Colonic mucosa (tissue), 4 donors: ENCODE results near the gene GINS2. TPM values are rescaled to one million over a fixed set of nuclear protein-coding genes. Genes with fewer than 3 reads are reported as not detected.
A peak's percentile ranks its signal among the peaks of the same experiment; 100 is the strongest.

Source experiments
- DNase-seq: peaks from one replicate; pipeline ENCODE4 v3.0.0-alpha.2; 2020
- H3K27ac ChIP-seq: fragments of 200-600 bp; one replicate; pipeline ENCODE4 v1.8.0; 2021
- H3K27me3 ChIP-seq: fragments of 200-600 bp; one replicate; pipeline ENCODE4 v1.8.0; 2021
- H3K36me3 ChIP-seq: fragments of 200-600 bp; one replicate; pipeline ENCODE4 v1.8.0; 2021
- H3K4me1 ChIP-seq: fragments of 200-600 bp; one replicate; pipeline ENCODE4 v1.8.0; 2021; ENCODE audit warnings: mild to moderate bottlenecking
- H3K4me3 ChIP-seq: fragments of 200-600 bp; one replicate; pipeline ENCODE4 v1.8.0; 2021
- H3K9ac ChIP-seq, 2 donors: one replicate each; pipeline ENCODE4 v1.7.0; 2013; ENCODE audit warnings: control low read depth in 2 of 2, low read depth in 2 of 2, low read length in 2 of 2
- H3K9me3 ChIP-seq: fragments of 200-600 bp; one replicate; pipeline ENCODE4 v1.8.0; 2021
- intact Hi-C: fragments of 100-400 bp; cut with DNase I; formaldehyde crosslinking; loops from one replicate; pipeline ENCODE4 v1.14.1; 2022
- total RNA-seq, 2 donors: library from RNA; stranded (reverse); fragmentation: NEBNext Ultra II Directional in 1 of 2; extraction: Animal tissue kit (Norgen Biotek cat#: 25700) in 1 of 2; gene quantifications; one replicate each; pipeline ENCODE4 v1.2.1, GENCODE V29; 2021
- TF ChIP-seq, protein P1 (sequence below): fragments of 200-600 bp; IDR thresholded peaks from one replicate; pipeline ENCODE4 v1.8.0; 2022; ENCODE audit warnings: antibody characterized with exemption, mild to moderate bottlenecking
- donor health status: healthy.
- donor health status: DM: no; HTN: no; CAD: no.
- donor health status: DM: no; HTN: no; CAD: no.

The GINS2 gene
- total RNA-seq, 2 donors from 2014 or later: 6.1 to 39.9 TPM

DNA sequence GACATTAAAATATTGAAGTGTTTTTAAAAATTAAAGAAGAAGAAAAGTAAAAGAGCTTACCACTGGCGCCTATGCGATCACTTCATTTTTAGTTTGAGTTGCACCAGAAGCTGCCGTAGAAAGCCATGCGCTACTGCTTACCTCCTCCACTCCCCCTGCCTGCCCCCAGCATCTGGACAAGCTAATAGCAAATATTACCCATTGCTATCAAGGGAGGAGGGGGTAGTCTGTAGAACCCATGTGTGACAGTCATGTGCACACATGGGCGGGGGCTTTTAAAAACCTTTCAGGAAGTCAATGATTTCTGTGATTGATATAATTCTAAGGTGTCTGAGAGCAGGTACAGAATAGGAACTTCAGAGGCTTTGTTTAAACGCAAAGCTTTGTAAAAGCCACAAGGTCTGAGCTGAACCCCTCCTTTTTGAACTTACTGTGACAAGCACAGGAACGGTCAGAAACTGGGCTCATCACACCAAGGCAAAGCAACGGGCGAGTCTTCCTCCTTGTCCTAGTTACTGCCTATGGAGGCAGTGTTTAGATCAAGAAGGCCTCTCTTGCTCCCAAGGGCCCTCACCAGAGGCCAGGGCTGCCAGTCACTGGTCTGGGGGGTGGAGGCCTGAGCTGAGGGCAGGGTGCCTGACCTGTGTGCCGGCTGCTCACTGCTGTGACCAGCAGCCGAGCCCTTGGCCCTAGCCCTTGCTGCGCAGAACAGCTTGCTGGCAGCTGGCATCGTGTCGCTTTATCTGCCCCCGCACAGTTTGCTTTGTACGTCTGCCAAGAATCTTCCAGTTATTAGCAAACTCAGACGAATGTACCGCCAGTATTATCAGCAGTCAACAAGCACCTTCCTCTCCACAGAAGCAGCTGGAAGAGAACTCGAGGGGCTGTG, 15.0 kb downstream of the GINS2 start:
- Histone ChIP-seq H3K4me1 (no peaks in the 10 kb centered on the region), H3K9ac (peak overlapping the region in 1 of 2 donors; percentile 49), H3K4me3 (no peak overlapping the region), H3K27me3 (no peaks in the 10 kb centered on the region), H3K9me3 (no peaks in the 10 kb centered on the region), H3K36me3 (peaks cover 11% of the 10 kb centered on the region), H3K27ac (no peak overlapping the region)
- DNase-seq: no peak
- intact Hi-C loops: no loop called here
- TF ChIP-seq, protein P1, sequence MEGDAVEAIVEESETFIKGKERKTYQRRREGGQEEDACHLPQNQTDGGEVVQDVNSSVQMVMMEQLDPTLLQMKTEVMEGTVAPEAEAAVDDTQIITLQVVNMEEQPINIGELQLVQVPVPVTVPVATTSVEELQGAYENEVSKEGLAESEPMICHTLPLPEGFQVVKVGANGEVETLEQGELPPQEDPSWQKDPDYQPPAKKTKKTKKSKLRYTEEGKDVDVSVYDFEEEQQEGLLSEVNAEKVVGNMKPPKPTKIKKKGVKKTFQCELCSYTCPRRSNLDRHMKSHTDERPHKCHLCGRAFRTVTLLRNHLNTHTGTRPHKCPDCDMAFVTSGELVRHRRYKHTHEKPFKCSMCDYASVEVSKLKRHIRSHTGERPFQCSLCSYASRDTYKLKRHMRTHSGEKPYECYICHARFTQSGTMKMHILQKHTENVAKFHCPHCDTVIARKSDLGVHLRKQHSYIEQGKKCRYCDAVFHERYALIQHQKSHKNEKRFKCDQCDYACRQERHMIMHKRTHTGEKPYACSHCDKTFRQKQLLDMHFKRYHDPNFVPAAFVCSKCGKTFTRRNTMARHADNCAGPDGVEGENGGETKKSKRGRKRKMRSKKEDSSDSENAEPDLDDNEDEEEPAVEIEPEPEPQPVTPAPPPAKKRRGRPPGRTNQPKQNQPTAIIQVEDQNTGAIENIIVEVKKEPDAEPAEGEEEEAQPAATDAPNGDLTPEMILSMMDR: no peak

DNA sequence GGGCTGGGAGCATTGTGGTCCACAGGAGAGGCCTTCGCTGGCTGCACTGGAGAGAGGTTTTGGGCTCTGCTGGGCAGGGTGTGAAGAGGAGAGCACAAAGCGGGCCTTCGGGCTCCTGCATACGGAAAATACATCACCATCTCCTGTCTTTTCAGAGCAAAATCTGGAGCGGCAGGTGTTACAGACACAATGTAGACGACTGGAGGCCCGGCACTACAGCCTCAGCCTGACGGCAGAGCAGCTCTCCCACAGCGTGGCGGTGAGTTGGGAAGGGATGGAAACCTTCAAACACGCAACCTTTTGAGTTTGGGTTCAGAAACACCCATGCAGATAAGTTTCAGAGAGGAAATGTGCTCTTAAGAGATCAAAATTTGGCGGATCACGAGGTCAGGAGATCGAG, 17.9 kb downstream of the GINS2 start:
- Histone ChIP-seq H3K4me3 (no peak overlapping the region), H3K27me3 (no peaks in the 10 kb centered on the region), H3K4me1 (no peaks in the 10 kb centered on the region), H3K9me3 (no peaks in the 10 kb centered on the region), H3K36me3 (peaks cover 24% of the 10 kb centered on the region), H3K27ac (no peak overlapping the region), H3K9ac (no peak overlapping the region)
- no peak for DNase-seq
- intact Hi-C loops: no loop called here
- TF ChIP-seq, protein P1: no peak

- intact Hi-C loops: no loop called here
- H3K27me3 ChIP-seq: no peaks in the 10 kb centered on the region
- no peak overlapping the region for H3K9ac ChIP-seq
- peaks cover 29% of the 10 kb centered on the region for H3K36me3 ChIP-seq
- no peak overlapping the region for H3K4me3 ChIP-seq
- no peak for DNase-seq
- H3K4me1 ChIP-seq: no peaks in the 10 kb centered on the region
- TF ChIP-seq, protein P1: no peak
- H3K9me3 ChIP-seq: no peaks in the 10 kb centered on the region
- H3K27ac ChIP-seq: no peak overlapping the region
Observed at GRCh38 chr16:85668676-85669424, 19.9 kb downstream of the GINS2 start.

GRCh38 chr16:85667841-85668413, 20.8 kb downstream of the GINS2 start:
- Histone ChIP-seq H3K9ac (no peak overlapping the region), H3K27me3 (no peaks in the 10 kb centered on the region), H3K27ac (no peak overlapping the region), H3K36me3 (peaks cover 35% of the 10 kb centered on the region), H3K4me1 (no peaks in the 10 kb centered on the region), H3K4me3 (no peak overlapping the region), H3K9me3 (no peaks in the 10 kb centered on the region)
- TF ChIP-seq, protein P1: no peak
- no peak for DNase-seq
- intact Hi-C loops: no loop called here

DNA sequence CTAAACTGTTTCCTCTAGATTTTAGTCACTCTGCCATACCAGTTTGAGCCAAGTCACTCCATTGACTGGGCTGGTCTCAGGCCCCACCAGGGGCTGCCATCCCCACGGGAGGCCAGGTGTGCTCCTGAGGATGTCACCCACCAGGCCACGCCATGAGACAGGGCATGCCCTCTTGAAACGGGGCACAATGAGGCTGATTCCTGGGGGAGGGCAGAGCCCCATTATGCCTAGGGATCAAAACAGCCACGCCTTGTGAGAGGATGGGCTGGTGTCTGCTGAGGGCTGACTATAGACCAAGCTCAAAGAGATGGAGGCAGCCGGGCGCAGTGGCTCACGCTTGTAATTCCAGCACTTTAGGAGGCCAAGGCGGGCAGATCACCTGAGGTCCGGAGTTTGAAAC, 21.5 kb downstream of the GINS2 start:
- no peaks in the 10 kb centered on the region for H3K9me3 ChIP-seq
- H3K4me1 ChIP-seq: no peaks in the 10 kb centered on the region
- H3K4me3 ChIP-seq: no peak overlapping the region
- no peaks in the 10 kb centered on the region for H3K27me3 ChIP-seq
- H3K27ac ChIP-seq: no peak overlapping the region
- intact Hi-C loops: no loop called here
- TF ChIP-seq, protein P1: no peak
- peaks cover 42% of the 10 kb centered on the region for H3K36me3 ChIP-seq
- DNase-seq: no peak
- H3K9ac ChIP-seq: no peak overlapping the region
